ENCODE measurements around the gene BLOC1S4.

The BLOC1S4 gene

DNA sequence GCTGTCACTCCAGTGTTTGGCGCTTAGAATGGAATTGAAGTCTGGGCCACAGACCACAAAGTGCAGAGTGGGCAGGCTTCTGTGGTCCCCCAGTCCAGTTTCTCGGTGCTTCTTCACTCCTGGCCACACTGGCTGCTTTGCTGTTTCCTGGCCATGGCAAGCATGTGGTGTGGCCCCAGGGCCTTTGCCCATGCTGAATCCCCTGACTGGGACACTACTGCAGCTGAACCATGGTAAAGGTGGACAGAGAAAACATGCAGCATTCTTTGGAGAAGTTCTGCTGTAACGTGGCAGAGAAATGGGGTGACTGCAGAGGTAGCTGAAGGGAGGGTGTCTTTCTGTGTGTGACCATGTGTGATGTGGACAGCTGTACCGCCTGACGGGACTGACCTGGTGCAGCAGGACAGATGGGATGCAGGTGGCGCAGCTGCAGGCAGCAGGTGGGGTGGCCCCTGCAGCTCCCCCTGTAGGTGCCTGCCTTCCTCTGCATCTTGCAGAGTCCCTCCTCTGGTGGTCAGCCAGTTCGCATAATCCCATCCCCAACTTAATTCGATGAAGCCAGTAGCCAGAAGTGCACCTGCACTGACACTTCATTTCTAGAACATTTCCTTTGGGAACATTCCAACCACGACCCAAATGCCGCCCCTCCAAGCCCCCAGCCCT, 35.5 kb upstream of the BLOC1S4 start:
- Histone ChIP-seq H3K27me3 (ENCODE audit: control insufficient read depth in 1 of 2, insufficient read depth in 2 of 2, low read length in 2 of 2) (no peaks in the 10 kb centered on the region), H3K27ac (ENCODE audit: low read length) (no peak overlapping the region), H3K4me1 (ENCODE audit: control insufficient read depth, insufficient read depth, low read length) (peaks cover 21% of the 10 kb centered on the region), H3K36me3 (ENCODE audit: control insufficient read depth in 2 of 2, insufficient read depth in 2 of 2, low read length in 2 of 2) (peaks cover 0 to 6% of the 10 kb centered on the region in 2 donors), H3K4me3 (ENCODE audit: low read length in 2 of 2) (no peak overlapping the region), H3K9ac (ENCODE audit: low read length in 2 of 2) (no peak overlapping the region), H3K9me3 (ENCODE audit: control insufficient read depth in 2 of 2, low read length in 2 of 2) (no peaks in the 10 kb centered on the region)

DNA sequence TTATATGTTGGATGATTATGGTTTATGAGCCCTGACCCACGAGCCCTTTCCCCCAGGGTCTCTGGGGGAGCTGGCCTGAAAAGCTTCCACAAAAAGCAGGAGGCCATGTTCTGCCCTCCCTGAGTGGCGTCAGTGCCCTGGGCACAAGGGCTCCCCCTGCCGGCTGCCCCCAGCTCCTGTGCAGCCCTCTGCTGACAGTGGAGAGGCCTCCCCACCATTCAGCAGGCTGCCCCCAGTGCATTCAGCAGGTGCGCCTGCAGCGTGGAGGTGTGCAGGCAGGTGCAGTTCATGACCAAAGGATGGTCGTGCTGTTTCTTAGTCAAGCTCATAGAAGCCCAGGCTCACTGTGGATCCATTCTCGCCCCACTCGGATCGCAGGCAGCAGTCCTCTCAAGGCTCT, 34.8 kb upstream of the BLOC1S4 start:
- no peaks in the 10 kb centered on the region for H3K27me3 ChIP-seq (ENCODE audit: control insufficient read depth in 1 of 2, insufficient read depth in 2 of 2, low read length in 2 of 2)
- H3K9me3 ChIP-seq (ENCODE audit: control insufficient read depth in 2 of 2, low read length in 2 of 2), result no peaks in the 10 kb centered on the region
- peaks cover 0 to 2% of the 10 kb centered on the region in 2 donors for H3K36me3 ChIP-seq (ENCODE audit: control insufficient read depth in 2 of 2, insufficient read depth in 2 of 2, low read length in 2 of 2)
- H3K4me3 ChIP-seq (ENCODE audit: low read length in 2 of 2), result no peak overlapping the region
- H3K4me1 ChIP-seq (ENCODE audit: control insufficient read depth, insufficient read depth, low read length), result peaks cover 14% of the 10 kb centered on the region
- H3K9ac ChIP-seq (ENCODE audit: low read length in 2 of 2), result no peak overlapping the region
- no peak overlapping the region for H3K27ac ChIP-seq (ENCODE audit: low read length)

DNA sequence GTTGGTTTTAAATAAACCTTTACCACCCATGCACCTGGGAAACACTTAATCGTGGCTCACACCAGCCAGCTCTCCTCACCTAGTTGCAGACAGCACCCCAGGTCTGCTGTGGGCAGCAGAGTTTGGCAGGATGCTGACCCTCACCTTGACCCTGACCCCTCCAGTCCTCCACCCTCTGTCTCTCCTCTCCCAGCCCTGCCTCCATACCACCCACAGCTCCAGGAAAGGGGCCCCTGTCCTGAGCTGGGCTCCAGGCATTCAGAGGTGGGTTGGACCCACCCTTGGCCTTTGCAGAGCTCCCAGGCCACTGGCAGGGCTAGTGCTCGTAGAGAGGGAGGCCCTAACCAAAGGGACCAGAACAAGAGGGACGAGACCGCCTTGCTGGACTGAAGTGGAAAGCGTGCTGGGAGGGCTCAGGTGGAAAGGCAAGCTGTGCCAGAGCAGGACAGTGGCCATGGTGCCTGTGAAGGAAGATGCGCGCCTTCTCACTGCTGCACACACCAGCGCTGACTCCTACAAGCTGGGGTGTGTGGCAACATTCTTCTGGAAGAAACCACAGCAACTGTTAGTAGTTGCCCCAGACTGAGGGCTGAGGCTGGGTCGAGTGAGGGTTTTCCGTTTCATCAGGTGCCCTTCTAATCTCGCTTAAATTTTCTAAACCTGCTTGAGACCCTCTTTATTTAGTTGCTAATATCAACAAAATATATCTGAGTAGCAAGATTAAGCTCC, 32.9 kb upstream of the BLOC1S4 start:
- Histone ChIP-seq H3K4me1 (ENCODE audit: control insufficient read depth, insufficient read depth, low read length) (no peaks in the 10 kb centered on the region), H3K27ac (ENCODE audit: low read length) (no peak overlapping the region), H3K27me3 (ENCODE audit: control insufficient read depth in 1 of 2, insufficient read depth in 2 of 2, low read length in 2 of 2) (no peaks in the 10 kb centered on the region), H3K9ac (ENCODE audit: low read length in 2 of 2) (no peak overlapping the region), H3K36me3 (ENCODE audit: control insufficient read depth in 2 of 2, insufficient read depth in 2 of 2, low read length in 2 of 2) (peaks cover 0 to 2% of the 10 kb centered on the region in 2 donors), H3K4me3 (ENCODE audit: low read length in 2 of 2) (no peak overlapping the region), H3K9me3 (ENCODE audit: control insufficient read depth in 2 of 2, low read length in 2 of 2) (no peaks in the 10 kb centered on the region)

DNA sequence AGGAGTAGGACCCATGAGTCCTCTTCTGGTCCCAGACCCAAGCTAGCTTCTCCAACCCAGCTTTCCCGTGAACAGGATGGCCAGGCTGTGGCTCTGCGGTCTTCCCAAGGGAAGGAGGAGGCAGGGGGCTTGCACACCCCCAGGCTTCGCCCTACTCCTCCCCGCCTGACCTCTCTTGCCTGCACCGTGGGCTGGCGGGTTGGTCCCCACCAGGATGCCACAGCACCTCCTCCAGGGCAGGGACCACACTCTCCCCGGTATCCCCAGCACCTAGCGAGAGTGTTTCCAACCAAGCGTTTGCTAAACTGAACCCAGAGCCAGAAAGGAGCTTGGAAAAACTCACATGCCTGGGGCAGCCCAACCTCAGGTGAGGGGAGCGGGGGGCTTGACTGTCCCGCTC, 31.3 kb upstream of the BLOC1S4 start:
- Histone ChIP-seq H3K36me3 (ENCODE audit: control insufficient read depth in 2 of 2, insufficient read depth in 2 of 2, low read length in 2 of 2) (peaks cover 0 to 2% of the 10 kb centered on the region in 2 donors), H3K4me3 (ENCODE audit: low read length in 2 of 2) (no peak overlapping the region), H3K9ac (ENCODE audit: low read length in 2 of 2) (no peak overlapping the region), H3K27ac (ENCODE audit: low read length) (no peak overlapping the region), H3K4me1 (ENCODE audit: control insufficient read depth, insufficient read depth, low read length) (peaks cover 5% of the 10 kb centered on the region), H3K9me3 (ENCODE audit: control insufficient read depth in 2 of 2, low read length in 2 of 2) (no peaks in the 10 kb centered on the region), H3K27me3 (ENCODE audit: control insufficient read depth in 1 of 2, insufficient read depth in 2 of 2, low read length in 2 of 2) (no peaks in the 10 kb centered on the region)

DNA sequence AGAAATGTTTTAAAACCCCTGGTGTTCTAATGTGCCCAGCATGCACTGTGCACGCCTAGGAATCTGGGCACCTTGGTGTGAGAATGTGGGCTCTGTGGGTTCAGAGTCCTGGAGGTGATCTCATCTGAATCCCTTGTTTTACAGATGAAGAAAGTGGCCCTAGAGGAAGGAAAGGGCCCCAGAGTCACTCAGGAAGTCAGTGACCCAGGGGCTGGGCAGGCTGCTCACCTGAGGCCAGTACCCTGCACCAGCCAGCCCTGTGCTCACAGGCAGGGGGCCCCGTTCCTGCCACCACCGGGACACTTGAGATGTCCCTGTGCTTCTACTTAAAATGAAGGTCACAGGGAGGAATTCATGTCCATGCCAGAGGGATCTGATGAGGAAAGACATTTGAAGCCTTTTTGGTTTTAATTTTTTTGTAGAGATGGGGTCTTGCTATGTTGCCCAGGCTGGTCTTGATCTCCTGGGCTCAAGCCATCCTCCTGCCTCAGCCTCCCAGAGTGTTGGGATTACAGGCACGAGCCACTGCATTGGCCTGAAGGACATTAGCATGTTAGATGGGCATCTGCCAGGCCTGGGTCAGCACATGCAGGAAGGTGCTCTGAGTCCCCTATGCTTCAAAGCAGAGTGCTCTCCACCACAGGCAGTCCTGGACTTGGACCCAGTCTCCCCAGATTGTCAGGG, 29.7 kb upstream of the BLOC1S4 start:
- Histone ChIP-seq H3K36me3 (ENCODE audit: control insufficient read depth in 2 of 2, insufficient read depth in 2 of 2, low read length in 2 of 2) (no peaks in the 10 kb centered on the region), H3K27ac (ENCODE audit: low read length) (no peak overlapping the region), H3K27me3 (ENCODE audit: control insufficient read depth in 1 of 2, insufficient read depth in 2 of 2, low read length in 2 of 2) (no peaks in the 10 kb centered on the region), H3K4me1 (ENCODE audit: control insufficient read depth, insufficient read depth, low read length) (peaks cover 5% of the 10 kb centered on the region), H3K9ac (ENCODE audit: low read length in 2 of 2) (no peak overlapping the region), H3K4me3 (ENCODE audit: low read length in 2 of 2) (no peak overlapping the region), H3K9me3 (ENCODE audit: control insufficient read depth in 2 of 2, low read length in 2 of 2) (no peaks in the 10 kb centered on the region)

DNA sequence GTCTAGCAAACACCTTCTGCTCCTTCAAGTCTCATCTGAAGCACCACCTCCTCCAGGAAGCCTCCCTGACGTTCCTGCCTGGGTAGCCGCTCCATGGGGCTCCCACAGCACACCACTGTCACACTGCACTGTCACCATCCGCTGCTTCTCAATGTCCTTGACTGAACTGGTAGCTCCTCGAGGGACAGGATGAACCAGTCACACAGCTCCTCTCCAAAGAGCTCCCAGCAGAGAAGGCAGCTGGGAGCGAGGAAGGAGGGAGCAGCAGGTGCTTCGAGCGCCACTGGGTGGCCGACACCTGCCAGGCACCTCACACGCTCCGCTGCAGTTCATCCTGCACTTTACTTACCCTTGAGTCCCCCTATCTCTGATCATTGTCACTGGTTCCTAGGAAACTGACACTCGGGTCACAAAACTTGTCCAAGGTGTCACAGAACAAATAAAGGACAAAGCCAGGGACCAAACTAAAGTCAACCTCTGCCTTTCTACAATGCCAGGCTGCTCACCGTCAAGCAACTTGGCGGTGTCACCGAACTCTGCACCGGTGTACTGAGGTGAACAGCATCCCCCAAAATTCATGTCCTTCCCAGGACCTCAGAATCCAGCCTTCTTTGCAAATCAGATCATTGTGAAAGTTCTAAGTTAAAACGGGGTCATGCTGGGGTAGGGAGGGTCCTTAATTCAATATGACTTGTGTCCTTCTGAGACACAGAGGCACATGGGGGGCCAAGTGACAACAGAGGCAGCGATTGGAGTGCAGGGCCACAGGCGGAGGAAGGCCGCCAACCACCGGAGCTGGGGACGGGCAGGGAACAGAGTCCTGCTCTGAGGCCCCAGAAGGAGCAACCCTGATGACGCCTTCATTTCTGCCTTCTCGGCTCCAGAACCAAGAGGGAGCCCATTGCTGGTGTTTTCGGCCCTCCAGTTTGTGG, 27.8 kb upstream of the BLOC1S4 start:
- Histone ChIP-seq H3K4me3 (ENCODE audit: low read length in 2 of 2) (no peak overlapping the region), H3K27ac (ENCODE audit: low read length) (no peak overlapping the region), H3K4me1 (ENCODE audit: control insufficient read depth, insufficient read depth, low read length) (peaks cover 8% of the 10 kb centered on the region), H3K9me3 (ENCODE audit: control insufficient read depth in 2 of 2, low read length in 2 of 2) (no peaks in the 10 kb centered on the region), H3K27me3 (ENCODE audit: control insufficient read depth in 1 of 2, insufficient read depth in 2 of 2, low read length in 2 of 2) (no peaks in the 10 kb centered on the region), H3K9ac (ENCODE audit: low read length in 2 of 2) (no peak overlapping the region), H3K36me3 (ENCODE audit: control insufficient read depth in 2 of 2, insufficient read depth in 2 of 2, low read length in 2 of 2) (no peaks in the 10 kb centered on the region)

DNA sequence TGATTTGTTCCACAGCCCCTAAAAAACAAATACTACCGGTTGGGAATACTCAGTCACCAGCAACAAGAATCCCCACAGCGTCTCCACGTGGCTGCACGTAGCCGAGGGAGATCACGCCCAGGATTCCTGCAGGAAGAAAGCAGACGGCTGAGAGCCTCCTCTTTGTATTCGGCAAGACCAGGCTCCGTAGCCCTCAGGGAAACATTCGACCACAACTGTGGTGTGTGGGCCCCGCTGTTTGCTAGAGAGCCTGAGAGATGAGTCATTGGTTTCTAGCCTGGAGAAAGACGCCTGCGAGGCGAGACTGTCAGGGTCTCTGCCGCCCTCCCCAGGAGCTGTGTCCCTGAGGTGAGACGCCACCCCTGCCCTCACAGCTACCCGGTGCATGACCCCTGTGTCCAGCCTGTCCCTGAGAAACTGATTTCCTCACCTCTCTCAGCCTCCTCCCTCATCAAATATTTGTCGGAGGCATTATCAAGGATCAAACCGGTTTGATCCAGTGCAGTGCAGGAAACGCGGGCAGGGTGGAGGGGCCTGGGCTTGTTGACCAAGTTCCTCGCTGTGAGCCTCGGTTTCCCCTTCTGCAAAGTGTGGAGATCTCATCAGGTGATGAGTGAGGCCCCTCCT, 27.0 kb upstream of the BLOC1S4 start:
- Histone ChIP-seq H3K36me3 (ENCODE audit: control insufficient read depth in 2 of 2, insufficient read depth in 2 of 2, low read length in 2 of 2) (no peaks in the 10 kb centered on the region), H3K4me1 (ENCODE audit: control insufficient read depth, insufficient read depth, low read length) (peaks cover 8% of the 10 kb centered on the region), H3K27ac (ENCODE audit: low read length) (no peak overlapping the region), H3K27me3 (ENCODE audit: control insufficient read depth in 1 of 2, insufficient read depth in 2 of 2, low read length in 2 of 2) (no peaks in the 10 kb centered on the region), H3K9ac (ENCODE audit: low read length in 2 of 2) (no peak overlapping the region), H3K4me3 (ENCODE audit: low read length in 2 of 2) (no peak overlapping the region), H3K9me3 (ENCODE audit: control insufficient read depth in 2 of 2, low read length in 2 of 2) (no peaks in the 10 kb centered on the region)

DNA sequence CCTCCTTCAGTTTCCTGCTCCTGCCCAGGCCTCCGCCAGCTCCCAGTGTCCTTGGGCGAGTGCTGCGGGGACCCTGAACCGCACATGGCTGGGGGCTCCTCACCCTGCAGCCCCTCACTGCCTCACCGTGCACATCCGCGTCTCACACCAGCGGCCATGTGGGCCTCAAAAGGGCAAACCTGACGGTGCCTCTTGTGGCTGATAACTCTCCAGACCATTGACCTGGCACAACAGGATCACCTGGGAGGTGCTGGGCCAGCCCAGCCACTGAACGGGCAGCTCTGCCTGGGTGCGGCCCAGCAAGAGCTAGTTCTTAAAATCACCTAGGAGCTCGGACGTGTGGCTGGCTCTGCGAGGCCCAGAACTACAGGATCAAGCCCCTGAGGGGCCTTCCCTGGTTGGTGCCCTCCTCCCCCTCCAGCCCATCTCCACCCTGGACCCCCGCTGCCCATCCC, 26.4 kb upstream of the BLOC1S4 start:
- Histone ChIP-seq H3K4me3 (ENCODE audit: low read length in 2 of 2) (no peak overlapping the region), H3K27ac (ENCODE audit: low read length) (no peak overlapping the region), H3K9ac (ENCODE audit: low read length in 2 of 2) (no peak overlapping the region)

DNA sequence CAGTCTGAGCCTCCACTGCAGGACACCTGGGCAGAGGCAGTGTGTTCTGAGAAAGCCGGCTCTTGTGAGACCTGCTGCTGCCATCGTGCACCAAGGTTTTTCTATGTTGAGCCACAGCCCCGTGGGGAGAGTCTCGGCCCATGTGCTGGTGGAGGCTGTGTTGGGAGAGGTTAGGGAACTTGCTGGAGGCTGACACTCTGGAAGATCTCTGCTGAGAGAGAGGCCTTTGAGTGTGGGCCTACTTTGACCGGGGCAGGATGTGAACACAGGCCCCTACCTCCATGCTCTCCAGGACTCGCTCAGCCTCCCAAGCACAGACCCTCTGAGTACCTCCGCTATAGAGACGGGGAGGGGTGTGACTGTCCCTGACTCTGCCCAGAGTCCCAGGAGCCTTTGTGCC, 23.6 kb upstream of the BLOC1S4 start:
- no peaks in the 10 kb centered on the region for H3K27me3 ChIP-seq (ENCODE audit: control insufficient read depth in 1 of 2, insufficient read depth in 2 of 2, low read length in 2 of 2)
- no peaks in the 10 kb centered on the region for H3K9me3 ChIP-seq (ENCODE audit: control insufficient read depth in 2 of 2, low read length in 2 of 2)
- peaks cover 8% of the 10 kb centered on the region for H3K4me1 ChIP-seq (ENCODE audit: control insufficient read depth, insufficient read depth, low read length)
- H3K9ac ChIP-seq (ENCODE audit: low read length in 2 of 2), result no peak overlapping the region
- no peak overlapping the region for H3K4me3 ChIP-seq (ENCODE audit: low read length in 2 of 2)
- no peak overlapping the region for H3K27ac ChIP-seq (ENCODE audit: low read length)
- no peaks in the 10 kb centered on the region for H3K36me3 ChIP-seq (ENCODE audit: control insufficient read depth in 2 of 2, insufficient read depth in 2 of 2, low read length in 2 of 2)

More for the DNA sequence above, 26.4 kb upstream of the BLOC1S4 start:
- Histone ChIP-seq H3K36me3 (ENCODE audit: control insufficient read depth in 2 of 2, insufficient read depth in 2 of 2, low read length in 2 of 2) (no peaks in the 10 kb centered on the region), H3K4me1 (ENCODE audit: control insufficient read depth, insufficient read depth, low read length) (peaks cover 8% of the 10 kb centered on the region), H3K9me3 (ENCODE audit: control insufficient read depth in 2 of 2, low read length in 2 of 2) (no peaks in the 10 kb centered on the region), H3K27me3 (ENCODE audit: control insufficient read depth in 1 of 2, insufficient read depth in 2 of 2, low read length in 2 of 2) (no peaks in the 10 kb centered on the region)

DNA sequence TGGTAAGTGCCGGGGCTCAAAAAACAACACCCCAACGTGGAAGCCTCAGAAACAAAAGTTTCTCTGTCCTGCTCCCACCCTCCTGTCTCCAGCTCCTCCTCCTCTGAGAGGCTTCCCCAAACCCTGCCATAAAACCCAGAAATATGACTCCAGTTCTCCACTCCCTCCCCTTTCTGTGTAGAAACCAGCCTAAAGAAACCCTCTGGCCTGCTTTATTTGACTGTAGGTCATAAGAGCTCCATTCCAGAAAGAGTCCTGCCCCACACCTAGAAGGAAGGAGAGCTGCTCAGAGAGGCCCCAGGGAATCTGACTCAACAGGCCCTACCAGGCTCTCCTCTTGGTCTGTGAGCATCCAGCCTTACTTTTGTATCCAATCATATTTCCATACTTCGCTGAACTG, 23.2 kb upstream of the BLOC1S4 start:
- H3K4me3 ChIP-seq (ENCODE audit: low read length in 2 of 2), result no peak overlapping the region
- H3K36me3 ChIP-seq (ENCODE audit: control insufficient read depth in 2 of 2, insufficient read depth in 2 of 2, low read length in 2 of 2), result no peaks in the 10 kb centered on the region
- H3K9ac ChIP-seq (ENCODE audit: low read length in 2 of 2), result no peak overlapping the region
- no peaks in the 10 kb centered on the region for H3K27me3 ChIP-seq (ENCODE audit: control insufficient read depth in 1 of 2, insufficient read depth in 2 of 2, low read length in 2 of 2)
- H3K9me3 ChIP-seq (ENCODE audit: control insufficient read depth in 2 of 2, low read length in 2 of 2), result no peaks in the 10 kb centered on the region
- no peak overlapping the region for H3K27ac ChIP-seq (ENCODE audit: low read length)
- peaks cover 8% of the 10 kb centered on the region for H3K4me1 ChIP-seq (ENCODE audit: control insufficient read depth, insufficient read depth, low read length)
